Body of pancreas (tissue), 4 donors: ENCODE results near the gene ANKS3.

Source experiments
- CTCF ChIP-seq, 7 experiments: fragments of 450-650 bp in 4 of 7; fragments of 200-600 bp in 3 of 7; sonication (generic) in 3 of 7; IDR thresholded peaks; one replicate each; pipeline ENCODE4 v1.5.1; 2016 to 2019; ENCODE audit warnings: antibody characterized with exemption in 7 of 7
- POLR2A ChIP-seq, 3 donors: fragments of 450-650 bp; IDR thresholded peaks; one replicate each; pipeline ENCODE4 v1.6.1; 2016; ENCODE audit warnings: antibody characterized with exemption in 3 of 3, mild to moderate bottlenecking in 2 of 3

DNA sequence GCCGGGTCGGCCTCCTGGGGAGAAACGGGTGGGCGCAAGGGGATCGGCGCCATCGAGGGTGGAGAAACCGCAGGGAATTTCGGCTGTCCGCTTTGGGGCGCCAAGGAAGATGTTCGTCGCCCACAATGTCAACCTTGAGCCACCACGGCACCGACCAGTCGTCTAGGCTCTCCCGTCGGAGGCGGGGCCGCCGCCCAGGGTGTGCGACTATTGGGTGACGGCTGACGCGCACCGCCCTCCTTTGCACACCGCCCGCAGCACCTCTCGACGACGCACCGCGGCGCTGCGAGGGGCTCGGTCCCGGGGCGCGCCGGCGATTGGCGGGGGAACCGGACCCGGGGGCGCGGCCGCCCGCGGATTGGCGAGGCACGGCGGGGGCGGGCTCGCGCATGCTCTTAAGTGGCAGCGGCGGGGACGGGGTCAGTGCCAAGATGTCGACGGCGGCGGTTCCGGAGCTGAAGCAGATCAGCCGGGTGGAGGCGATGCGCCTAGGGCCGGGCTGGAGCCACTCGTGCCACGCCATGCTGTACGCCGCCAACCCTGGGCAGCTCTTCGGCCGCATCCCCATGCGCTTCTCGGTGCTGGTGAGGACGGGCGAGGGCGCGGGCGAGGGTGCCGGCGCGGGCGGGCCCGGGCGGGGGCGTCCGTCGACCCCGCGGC is 40.6 kb downstream of the ANKS3 start, which contains the start of gene NUDT16L1:
- TF ChIP-seq POLR2A (IDR thresholded peaks at IDR 0.05), result peak; percentile 71 to 83 (median 81)
- TF ChIP-seq CTCF (IDR thresholded peaks at IDR 0.05), result peak in 4 of 7 experiments; percentile 7 to 63 (median 38)
